NCI-H2107 treated with DMSO at 0.1 percent for 48 hours (cell line): ENCODE results near the gene ADIRF.
"Not testable (repeated sequence)": the region's sequence is repeated elsewhere in the genome, so short reads cannot be mapped to it uniquely, and the experiment has no call there.

Experiments
- DNase-seq: peaks from one replicate; lab custom pipeline; 2025; ENCODE audit not compliant: unreplicated experiment; lab: John Stamatoyannopoulos, UW

Gene ADIRF

DNA sequence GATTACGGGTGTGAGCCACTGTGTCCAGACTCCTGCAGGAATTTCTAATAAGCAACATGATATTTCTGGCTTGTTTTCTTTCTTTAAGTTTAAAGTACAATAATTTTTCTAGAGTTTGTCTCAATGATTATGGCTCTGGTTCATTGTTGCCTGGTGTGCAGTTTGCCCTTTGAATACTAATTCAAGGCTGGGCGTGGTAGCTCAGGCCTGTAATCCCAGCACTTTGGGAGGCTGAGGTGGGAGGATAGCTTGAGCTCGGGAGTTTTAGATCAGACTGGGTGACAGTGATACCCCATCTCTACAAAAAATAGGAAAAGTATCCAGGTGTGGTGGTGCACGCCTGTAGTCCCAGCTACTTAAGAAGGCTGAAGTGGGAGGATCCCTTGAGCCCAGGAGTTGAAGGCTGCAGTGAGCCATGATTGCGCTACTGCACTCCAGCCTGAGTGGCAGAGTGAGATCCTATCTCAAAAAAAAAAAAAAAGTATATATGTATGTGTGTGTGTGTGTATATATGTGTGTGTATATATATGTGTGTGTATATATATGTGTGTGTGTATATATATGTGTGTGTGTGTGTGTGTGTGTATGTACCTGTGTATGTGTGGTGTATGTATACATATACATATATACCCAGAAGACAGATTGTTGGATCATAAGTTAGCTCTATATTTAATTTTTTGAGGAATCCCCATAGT is 8.2 kb downstream of the ADIRF start:
- DNase-seq, result no peak

DNA sequence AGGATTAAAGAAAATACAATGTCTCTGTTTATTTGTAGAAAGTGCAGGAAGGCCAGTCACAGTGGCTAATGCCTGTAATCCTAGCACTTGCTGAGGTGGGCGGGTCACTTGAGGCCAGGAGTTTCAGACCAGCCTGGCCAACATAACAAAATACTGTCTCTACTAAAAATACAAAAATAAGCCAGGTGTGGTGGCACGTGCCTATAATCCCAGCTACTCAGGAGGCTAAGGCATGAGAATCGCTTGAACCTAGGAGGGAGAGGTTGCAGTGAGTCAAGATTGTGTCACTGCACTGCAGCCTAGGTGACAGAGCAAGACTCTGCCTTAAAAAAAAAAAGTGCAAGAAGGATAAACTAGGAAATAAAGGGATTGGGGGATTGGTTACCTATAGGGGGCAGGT is 10.2 kb downstream of the ADIRF start:
- DNase-seq, result not testable (repeated sequence)

DNA sequence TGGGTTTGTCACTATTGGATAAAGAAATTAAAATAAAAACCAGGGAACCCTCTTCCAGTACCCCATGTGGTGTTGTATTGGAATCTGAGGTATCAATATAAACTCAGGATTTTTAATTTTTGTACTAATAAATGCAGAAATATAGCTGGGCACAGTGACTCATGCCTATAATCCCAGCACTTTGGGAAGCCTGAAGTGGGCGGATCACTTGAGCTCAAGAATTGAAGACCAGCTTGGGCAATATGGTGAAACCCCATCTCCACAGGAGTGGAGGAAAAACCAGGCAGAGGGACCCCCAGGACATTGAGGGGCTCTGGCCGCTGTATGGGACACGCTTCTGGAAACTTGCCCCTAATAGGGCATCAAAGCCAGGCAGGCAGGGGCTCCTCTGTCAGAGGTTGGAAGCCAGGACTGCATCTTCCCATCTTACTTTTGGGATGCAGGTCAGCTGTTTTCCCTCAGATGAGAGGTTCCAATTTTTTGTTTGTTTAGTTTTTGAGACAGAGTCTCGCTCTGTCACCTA is 11.1 kb downstream of the ADIRF start:
- no peak for DNase-seq

DNA sequence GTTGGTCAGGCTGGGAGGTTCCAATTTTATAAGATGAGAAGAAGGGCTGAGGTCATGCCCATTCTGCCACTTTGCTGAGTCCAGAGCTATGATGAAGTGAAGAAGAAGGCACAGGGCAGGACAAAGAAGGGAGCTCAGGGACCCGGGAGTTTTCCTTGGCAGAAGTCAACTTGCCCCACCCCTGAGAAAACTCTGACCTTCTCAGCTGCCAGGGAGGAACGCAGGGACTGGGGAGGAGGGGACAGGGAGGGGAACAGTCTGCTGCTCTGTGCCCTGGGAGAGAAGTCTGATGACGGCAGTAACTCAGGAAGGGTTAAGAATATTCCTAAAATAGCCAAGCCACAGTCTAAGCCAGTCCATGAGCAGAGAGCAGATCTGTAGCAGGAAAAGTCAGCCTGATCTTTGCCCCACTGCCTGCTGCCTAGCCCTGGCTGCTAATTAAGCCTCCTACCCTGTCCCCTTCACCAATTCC is 11.7 kb downstream of the ADIRF start:
- DNase-seq, result no peak

DNA sequence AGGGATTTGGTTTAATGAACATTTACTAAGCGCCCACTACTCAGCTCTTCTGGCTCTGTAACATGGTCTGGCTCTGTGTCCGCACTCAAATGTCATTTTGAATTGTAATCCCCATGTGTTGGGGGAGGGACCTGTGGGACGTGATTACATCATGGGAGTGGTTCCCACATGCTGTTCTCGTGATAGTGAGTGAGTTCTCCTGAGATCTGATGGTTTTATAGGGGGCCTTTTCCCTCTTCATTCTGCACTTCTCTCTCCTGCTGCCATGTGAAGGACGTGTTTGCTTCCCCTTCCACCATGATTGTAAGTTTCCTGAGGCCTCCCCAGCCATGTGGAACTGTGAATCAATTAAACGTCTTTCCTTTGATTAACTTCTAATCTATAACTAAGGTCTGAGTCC is 12.7 kb downstream of the ADIRF start:
- not testable (repeated sequence) for DNase-seq

DNA sequence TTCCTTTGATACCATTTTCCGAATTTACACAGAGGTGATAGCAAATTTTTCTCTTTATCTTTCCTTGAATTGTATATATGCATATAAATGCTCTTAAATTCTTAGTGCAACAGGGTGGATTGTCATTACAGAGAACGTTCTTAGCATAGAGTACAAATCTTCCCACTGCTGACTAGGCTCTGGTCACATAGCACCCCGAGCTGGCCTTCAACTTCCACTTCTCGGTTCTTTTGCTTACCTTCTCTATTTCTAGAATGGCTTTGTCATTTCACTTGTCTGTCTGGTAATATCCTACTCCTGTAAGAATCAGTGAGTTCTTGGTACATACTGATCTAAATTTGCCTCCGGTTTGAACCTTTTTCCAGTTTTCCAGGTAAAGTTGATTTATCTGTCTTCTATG is 13.4 kb downstream of the ADIRF start:
- DNase-seq, result no peak

DNA sequence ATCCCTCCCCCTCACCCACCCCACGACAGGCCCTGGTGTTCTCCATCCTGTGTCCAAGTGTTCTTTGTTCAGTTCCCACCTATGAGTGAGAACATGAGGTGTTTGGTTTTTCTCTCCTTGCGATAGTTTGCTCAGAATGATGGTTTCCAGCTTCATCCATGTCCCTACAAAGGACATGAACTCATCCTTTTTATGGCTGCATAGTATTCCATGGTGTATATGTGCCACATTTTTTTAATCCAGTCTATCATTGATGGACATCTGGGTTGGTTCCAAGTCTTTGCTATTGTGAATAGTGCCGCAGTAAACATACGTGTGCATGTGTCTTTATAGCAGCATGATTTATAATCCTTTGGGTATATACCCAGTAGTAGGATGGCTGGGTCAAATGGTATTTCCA is 16.2 kb downstream of the ADIRF start:
- not testable (repeated sequence) for DNase-seq

DNA sequence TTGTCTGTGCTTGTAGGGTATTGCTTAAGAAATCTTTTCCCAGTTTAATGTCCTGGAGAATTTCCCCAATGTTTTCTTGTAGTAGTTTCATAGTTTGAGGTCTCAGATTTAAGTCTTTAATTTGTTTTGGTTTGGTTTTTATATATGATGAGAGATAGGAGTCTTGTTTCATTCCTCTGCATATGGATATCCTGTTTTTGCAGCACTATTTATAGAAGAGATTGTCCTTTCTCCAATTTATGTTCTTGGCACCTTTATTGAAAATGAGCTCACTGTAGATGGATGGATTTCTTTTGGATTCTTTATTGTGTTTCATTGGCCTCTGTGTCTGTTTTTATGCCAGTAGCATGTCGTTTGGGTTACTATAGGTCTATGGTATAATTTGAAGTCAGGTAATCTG is 20.2 kb downstream of the ADIRF start:
- no peak for DNase-seq

DNA sequence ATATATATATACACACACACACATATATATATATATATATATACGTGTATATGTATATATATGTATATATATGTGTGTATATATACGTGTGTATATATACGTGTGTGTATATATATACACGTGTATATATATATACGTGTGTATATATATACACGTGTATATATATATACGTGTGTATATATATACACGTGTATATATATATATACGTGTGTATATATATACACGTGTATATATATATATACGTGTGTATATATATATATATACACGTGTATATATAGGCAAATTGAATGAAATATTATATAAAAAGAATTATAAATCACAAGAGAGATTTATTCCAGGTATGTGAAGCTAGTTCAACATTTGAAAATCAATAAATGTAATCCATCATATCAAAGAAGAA is 23.1 kb downstream of the ADIRF start:
- not testable (repeated sequence) for DNase-seq

DNA sequence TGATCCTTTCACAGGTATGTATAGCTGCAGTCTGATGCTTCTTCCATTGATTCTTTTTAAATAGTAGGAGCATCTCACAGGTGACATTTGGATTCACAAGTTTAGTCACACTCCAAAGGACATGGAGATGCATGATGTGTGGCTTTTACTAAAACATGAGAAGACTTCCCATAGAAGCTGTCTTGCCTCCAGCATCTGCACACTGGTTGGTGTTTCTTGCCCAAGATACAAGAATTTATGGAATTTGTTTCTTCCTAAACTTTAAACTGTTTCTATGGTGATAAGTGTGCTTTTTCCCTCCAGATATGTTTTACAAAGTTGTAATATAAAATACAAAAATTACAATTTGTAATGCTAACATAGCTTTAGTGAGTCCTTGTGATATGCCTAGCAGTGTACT is 24.2 kb downstream of the ADIRF start:
- no peak for DNase-seq

DNA sequence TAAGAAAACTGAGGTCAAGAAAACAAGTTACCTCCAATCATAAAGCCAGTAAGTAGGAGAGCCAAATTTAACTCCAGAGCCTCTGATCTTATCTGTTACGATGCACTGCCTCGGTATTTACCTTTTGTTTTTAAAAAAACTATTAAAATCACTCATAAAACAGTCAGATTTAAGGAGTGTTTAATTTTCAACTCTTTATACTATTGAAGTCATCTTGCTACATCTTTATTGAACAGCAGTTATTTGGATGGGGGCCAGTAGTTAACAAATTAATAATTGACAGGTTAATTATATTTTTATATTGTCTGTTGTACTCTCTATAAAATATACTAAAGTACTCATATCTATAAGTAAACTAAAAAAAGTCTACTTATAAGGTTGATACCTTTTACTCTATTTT is 24.6 kb downstream of the ADIRF start:
- no peak for DNase-seq

DNA sequence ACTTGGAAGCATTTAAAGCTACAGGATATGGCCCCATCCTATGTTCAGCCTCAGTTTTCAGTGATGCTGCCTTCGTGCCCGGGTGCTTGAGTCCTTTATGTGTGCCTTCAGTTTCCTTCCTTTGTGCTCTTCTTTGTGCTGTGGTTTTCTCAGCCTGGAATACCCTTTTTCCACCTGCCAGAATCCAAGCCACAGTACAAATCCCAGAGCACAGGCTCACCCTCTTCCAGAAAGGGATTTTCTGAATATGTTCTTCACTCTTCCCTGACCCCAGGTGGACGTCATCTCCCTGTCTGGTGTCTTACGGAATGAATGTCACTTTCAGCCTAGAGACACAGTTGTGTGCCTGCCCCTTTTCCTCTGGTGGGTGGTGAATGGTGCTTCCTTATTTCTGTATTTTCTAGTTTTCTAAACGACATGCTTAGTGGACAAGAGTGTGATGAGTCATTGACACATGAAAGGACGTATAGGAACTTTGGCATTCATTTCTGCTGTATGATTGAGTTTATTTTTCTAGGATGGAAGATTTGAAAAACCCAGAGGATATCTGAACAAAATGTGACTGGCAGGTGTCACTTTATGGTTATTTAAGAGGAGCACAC is 31.6 kb downstream of the ADIRF start:
- not testable (repeated sequence) for DNase-seq

DNA sequence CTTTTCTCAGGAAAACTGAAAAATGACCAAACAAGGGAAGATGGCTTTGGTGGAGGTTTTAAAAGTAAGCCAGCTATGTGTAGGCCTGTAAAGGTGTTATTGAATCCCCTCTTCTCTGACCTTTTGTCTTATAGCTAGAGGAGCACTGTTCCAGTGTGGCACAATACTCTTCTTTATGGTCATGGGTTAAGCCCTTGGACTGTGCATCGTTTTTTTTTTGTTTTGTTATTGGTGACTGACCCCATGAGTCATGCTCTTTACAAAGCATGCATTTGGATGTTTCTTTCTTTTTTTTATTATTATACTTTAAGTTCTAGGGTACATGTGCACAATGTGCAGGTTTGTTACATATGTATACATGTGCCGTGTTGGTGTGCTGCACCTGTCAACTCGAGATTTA is 32.2 kb downstream of the ADIRF start:
- DNase-seq, result no peak

DNA sequence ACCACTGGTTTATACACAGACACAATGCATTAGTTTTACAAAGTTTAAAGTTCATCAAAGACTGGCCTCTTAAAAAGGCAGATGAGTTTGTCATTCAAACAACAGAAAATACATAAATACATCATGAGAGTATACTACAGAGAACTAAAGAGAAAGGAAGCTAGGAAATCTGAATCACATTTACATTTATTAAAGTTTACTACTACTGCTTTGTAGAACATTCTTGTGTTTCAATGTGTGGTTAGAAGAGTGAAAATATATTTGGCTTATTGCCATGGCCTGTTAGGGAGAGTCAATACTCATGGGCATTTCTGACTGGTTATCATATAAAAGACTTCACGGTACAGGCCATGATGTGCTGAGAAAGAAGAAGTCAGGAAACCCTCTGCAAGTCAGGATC is 38.8 kb downstream of the ADIRF start:
- DNase-seq, result not testable (repeated sequence)

DNA sequence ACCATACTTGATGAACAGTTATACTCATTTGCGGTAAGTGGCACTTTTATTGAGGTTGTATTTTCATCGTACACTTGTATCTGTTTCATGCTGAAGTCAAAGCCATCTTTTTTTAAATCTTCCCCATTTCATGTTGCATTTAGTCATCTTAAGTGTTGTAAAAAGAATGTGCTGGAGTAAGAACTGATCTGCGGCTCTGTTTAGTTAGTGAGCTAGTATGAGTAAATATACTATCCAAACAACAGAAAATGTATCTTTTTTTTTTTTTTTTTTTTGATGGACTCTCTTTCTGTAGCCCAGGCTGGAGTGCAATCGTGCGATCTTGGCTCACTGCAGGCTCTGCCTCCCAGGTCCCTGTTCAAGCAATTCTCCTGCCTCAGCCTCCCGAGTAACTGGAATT is 39.4 kb downstream of the ADIRF start:
- not testable (repeated sequence) for DNase-seq

DNA sequence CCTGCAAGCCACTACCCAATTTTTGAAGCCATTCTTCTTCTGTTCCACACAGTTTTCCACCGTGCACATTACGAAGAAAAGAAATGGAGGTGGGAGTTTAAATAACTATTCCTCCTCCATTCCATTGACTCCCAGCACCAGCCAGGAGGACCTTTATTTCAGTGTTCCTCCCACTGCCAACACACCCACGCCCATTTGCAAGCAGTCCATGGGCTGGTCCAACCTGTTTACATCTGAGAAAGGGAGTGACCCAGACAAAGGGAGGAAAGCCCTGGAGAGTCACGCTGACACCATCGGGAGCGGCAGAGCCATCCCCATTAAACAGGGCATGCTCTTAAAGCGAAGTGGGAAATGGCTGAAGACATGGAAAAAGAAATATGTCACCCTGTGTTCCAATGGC is 40.0 kb downstream of the ADIRF start:
- not testable (repeated sequence) for DNase-seq

DNA sequence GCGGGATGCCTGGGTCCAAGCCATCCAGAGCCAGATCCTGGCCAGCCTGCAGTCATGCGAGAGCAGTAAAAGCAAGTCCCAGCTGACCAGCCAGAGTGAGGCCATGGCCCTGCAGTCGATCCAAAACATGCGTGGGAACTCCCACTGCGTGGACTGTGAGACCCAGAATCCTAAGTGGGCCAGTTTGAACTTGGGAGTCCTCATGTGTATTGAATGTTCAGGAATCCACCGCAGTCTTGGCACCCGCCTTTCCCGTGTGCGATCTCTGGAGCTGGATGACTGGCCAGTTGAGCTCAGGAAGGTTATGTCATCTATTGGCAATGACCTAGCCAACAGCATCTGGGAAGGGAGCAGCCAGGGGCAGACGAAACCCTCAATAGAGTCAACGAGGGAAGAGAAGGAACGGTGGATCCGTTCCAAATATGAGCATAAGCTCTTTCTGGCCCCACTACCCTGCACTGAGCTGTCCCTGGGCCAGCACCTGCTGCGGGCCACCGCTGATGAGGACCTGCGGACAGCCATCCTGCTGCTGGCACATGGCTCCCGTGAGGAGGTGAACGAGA is 40.9 kb downstream of the ADIRF start:
- DNase-seq, result not testable (repeated sequence)

DNA sequence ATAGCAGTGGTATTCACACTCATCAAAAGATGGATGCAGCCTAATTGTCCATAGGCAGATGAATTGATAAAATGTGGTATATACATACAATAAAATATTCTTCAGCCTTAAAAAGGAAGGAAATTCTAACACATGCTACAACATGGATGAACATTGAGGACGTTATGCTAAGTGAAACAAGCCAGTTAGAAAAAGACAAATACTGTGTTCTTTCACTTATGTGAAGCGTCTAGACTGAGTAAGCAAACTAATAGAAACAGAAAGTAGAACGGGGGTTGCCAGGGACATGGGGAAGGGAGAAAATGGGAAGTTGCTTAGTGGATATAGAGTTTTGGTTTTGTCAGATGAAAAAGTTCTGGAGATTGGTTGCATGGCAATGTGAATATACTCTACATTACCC is 45.2 kb downstream of the ADIRF start:
- not testable (repeated sequence) for DNase-seq

DNA sequence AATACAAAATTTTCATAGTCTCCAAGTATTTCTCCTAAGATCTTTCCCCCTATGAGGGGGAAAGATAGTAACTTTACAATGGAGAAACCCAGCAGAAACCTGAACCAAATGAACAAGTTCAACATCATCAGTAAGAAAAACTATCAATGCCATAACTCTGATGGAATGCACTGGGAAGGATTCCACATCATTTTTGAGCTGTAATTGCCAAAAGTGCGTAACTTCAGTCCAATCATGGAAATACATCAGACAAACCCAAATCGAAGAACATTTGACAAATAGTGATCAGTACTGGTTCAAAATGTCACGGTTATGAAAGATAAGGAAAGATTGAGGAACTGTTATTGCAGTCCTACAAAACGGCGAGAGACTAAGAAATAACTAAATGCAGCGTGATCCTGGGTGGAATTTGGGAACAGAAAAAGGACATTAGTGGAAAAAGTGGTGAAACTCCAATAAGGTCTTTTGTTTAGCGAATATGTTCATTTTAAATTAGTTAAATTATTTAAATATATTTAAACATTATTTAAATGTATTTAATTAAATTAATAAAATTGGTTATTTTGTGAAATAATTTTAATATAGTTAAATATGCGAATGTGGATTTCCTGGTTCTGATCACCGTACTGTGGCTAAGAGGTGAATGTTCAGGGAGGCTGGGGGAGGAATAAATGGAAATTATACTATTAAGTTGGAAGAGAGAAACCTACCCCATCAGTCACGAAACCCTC is 46.9 kb downstream of the ADIRF start:
- DNase-seq, result not testable (repeated sequence)

DNA sequence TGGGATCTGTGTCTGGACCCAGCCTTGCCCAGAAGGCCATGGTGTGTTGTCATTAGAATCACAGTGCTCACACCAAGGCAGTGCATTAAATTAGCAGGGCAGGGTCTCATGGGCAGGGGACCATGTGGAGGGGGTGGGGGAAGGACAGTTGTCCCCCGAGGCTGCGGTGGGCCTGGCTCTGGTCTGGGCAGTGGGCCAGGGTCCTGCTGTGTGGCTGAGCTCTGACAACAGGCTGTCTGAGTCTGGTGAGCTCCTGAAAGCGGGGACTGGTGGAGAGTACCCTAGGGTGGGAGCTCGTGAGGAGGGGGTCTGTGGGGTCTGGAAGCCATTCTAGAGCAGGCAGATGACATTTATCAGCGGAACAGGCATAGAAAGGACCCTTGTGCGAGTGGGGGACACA is 49.8 kb downstream of the ADIRF start:
- not testable (repeated sequence) for DNase-seq

DNA sequence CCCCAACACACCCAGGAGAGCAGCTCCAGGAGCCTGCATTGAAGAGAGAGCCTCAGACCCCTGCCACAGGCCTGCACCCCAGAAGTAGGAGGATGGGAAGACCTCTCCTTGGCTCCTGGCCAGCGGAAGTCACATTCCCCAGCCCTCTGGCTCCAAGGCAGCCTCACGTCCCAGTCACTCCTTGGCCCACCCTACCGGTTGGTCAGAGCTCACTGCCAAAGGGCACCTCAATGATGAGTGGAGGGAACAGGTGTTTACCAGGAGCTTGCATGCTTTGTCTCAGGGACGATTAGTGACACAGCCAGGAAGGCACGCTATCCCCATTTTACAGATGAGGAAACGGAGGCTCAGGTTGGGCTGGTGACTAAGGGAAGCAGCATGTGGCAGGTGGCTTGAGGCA is 50.8 kb downstream of the ADIRF start:
- not testable (repeated sequence) for DNase-seq

DNA sequence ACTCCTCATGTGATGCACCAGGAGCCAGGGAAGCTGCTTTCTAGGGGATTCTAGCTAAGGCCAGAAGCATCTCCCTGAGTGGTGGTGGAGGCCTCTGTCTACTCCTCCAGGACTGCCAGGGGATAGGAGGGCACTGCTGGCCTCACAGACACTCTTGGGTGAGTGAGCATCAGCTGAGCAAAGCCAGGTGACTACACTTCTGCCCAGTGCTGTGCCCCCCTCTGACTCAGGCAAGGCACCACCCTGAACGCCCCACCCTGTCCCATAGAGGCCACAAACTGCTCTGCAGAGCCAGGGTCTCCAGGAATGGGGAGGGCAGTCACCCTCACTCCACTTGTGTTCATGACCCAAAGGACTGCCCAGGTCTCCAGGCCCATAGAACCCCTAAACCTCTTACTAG is 51.2 kb downstream of the ADIRF start:
- not testable (repeated sequence) for DNase-seq
